GM19035 (cell line): Measurements from ENCODE around the gene CXCL13.
"Not testable (repeated sequence)": the region's sequence is repeated elsewhere in the genome, so short reads cannot be mapped to it uniquely, and the experiment has no call there.

Source experiments
- ATAC-seq: cut with Tn5 transposase; IDR thresholded peaks from one replicate; pipeline ENCODE4 v1.9.1; 2021; ENCODE audit not compliant: unreplicated experiment

CXCL13 gene

GRCh38 chr4:77605210-77605902 lies at the start of gene CXCL13:
CXCL13 (plus strand) TSS chr4:77605820; CDS start chr4:77605866, 46 bp downstream.
- ATAC-seq, result no peak

GRCh38 chr4:77560170-77560569 lies 45.5 kb upstream of the CXCL13 start:
- ATAC-seq, result no peak

GRCh38 chr4:77561720-77562119 lies 43.9 kb upstream of the CXCL13 start:
- not testable (repeated sequence) for ATAC-seq

GRCh38 chr4:77564231-77564630 lies 41.4 kb upstream of the CXCL13 start:
- no peak for ATAC-seq

GRCh38 chr4:77566148-77566547 lies 39.5 kb upstream of the CXCL13 start:
- no peak for ATAC-seq

- ATAC-seq, result no peak
Observed at GRCh38 chr4:77567549-77567948, 38.1 kb upstream of the CXCL13 start.

- not testable (repeated sequence) for ATAC-seq
Observed at GRCh38 chr4:77570508-77571214, 35.0 kb upstream of the CXCL13 start.

- ATAC-seq, result no peak
Observed at GRCh38 chr4:77576351-77576750, 29.3 kb upstream of the CXCL13 start.

GRCh38 chr4:77578145-77578544 lies 27.5 kb upstream of the CXCL13 start:
- ATAC-seq, result no peak

GRCh38 chr4:77579406-77580076 lies 26.1 kb upstream of the CXCL13 start:
- ATAC-seq, result no peak

GRCh38 chr4:77581724-77582123 lies 23.9 kb upstream of the CXCL13 start:
- peak; percentile 84 for ATAC-seq

GRCh38 chr4:77582156-77582555 lies 23.5 kb upstream of the CXCL13 start:
- no peak for ATAC-seq

- ATAC-seq, result no peak
Observed at GRCh38 chr4:77582711-77583110, 22.9 kb upstream of the CXCL13 start.

GRCh38 chr4:77586951-77587383 lies 18.7 kb upstream of the CXCL13 start:
- peak; percentile 96 for ATAC-seq

GRCh38 chr4:77590482-77590881 lies 15.1 kb upstream of the CXCL13 start:
- ATAC-seq, result no peak

- no peak for ATAC-seq
Observed at GRCh38 chr4:77591532-77591931, 14.1 kb upstream of the CXCL13 start.

- ATAC-seq, result no peak
Observed at GRCh38 chr4:77593101-77593500, 12.5 kb upstream of the CXCL13 start.

GRCh38 chr4:77593993-77594392 lies 11.6 kb upstream of the CXCL13 start:
- ATAC-seq, result no peak

- no peak for ATAC-seq
Observed at GRCh38 chr4:77595364-77595973, 10.2 kb upstream of the CXCL13 start.

GRCh38 chr4:77599378-77599777 lies 6.2 kb upstream of the CXCL13 start:
- no peak for ATAC-seq
